ENCODE measurements around the gene MB21D2.

The MB21D2 gene

DNA sequence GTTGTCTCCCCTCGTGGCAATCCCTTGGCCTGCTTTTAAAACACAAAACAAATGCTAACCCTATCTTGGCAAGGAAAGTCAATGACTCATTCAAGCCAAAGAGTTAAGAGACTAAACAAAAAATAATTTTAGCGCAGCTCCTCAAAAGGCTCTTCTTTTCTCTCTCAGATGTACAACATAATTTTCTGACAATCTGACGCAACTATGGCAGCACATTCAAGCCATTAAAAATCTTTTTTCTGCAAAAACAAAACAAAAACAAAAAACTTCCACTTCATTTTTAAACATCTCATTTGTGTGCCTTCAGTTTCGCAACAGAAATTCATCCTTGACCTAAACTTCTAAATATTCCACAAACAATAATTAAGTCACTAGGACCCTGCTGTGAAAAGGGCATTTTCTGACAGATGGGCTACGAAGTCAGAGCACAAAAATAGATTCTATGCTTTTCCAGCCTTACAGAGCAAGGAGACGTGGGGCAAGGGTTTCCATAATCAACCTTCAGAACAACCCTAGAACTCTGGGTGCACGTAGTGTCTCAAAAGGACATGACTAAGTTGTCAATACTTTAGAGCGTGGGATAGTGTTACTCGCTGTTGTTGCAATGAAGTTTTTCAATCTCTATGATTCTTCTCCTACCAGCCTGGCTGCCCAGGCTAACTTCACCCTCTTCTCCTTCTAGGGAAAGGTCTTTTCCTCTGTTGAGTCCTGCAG, 84.3 kb downstream of the MB21D2 start:
- DNase-seq = no peak
- H3K27ac Mint-ChIP-seq = no peak overlapping the region
- H3K27me3 Mint-ChIP-seq (ENCODE audit: low read depth, poor library complexity) = no peaks in the 10 kb centered on the region
- TF ChIP-seq, protein P1, sequence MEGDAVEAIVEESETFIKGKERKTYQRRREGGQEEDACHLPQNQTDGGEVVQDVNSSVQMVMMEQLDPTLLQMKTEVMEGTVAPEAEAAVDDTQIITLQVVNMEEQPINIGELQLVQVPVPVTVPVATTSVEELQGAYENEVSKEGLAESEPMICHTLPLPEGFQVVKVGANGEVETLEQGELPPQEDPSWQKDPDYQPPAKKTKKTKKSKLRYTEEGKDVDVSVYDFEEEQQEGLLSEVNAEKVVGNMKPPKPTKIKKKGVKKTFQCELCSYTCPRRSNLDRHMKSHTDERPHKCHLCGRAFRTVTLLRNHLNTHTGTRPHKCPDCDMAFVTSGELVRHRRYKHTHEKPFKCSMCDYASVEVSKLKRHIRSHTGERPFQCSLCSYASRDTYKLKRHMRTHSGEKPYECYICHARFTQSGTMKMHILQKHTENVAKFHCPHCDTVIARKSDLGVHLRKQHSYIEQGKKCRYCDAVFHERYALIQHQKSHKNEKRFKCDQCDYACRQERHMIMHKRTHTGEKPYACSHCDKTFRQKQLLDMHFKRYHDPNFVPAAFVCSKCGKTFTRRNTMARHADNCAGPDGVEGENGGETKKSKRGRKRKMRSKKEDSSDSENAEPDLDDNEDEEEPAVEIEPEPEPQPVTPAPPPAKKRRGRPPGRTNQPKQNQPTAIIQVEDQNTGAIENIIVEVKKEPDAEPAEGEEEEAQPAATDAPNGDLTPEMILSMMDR (IDR thresholded peaks at IDR 0.05) = no peak
- peaks cover 62% of the 10 kb centered on the region for H3K4me1 Mint-ChIP-seq
- peaks cover 25% of the 10 kb centered on the region for H3K36me3 Mint-ChIP-seq (ENCODE audit: low read depth)
- peaks cover 26% of the 10 kb centered on the region for H3K9me3 Mint-ChIP-seq
- no peak overlapping the region for H3K4me3 Mint-ChIP-seq

DNA sequence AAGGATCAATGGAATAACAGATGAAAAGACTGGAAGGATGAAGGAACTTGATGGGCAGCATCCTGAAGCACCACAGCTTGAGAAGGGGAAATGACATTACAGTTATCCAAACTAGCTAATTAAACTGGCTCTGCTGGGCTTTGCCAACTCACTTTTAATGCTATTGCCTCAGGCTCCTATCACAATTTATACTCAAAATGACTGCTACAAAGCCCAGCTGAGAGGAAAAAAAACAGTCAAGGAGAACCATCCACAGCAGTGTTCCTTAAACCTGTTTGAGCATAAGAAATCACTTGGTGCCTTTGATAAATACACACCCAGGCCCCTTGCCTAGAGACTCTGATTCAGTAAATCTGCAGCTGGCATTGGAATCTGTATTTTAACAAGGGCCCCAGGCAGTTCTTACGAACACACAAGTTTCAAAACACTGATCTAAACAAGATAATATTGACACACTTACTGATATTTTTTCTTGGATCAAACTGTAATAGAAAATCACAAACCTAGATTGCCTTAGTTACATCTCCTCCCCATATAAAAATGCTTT, 85.8 kb downstream of the MB21D2 start:
- Mint-ChIP-seq H3K4me1 (peaks cover 52% of the 10 kb centered on the region), H3K9me3 (peaks cover 23% of the 10 kb centered on the region), H3K36me3 (ENCODE audit: low read depth) (peaks cover 25% of the 10 kb centered on the region), H3K4me3 (no peak overlapping the region), H3K27me3 (ENCODE audit: low read depth, poor library complexity) (no peaks in the 10 kb centered on the region), H3K27ac (no peak overlapping the region)
- TF ChIP-seq, protein P1 (IDR thresholded peaks at IDR 0.05) = no peak
- DNase-seq = no peak

DNA sequence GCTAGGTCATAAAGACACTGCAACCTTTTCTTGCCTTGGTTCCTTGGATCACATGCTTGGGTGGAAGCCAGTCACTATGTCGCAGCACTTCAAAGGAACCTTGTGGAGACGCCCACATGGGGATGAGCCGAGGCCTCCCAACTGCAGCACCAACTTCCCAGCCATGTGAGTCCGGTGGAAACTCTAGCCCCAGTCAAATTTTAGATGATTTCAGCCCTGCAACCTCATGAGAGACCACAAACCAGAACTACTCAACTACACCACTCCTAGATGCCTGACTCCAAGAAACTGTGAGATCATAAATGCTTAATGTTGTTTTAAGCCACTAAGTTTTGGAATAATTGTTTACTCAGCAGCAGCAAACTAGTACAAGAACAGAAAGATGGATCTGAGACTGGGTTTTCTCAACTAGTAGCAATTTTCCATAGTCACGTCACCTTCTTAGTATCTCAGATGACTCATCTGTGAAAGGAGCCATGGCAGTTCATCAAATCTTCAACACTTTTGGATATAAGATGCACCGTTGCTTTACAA, 86.5 kb downstream of the MB21D2 start:
- peaks cover 47% of the 10 kb centered on the region for H3K4me1 Mint-ChIP-seq
- no peak overlapping the region for H3K27ac Mint-ChIP-seq
- H3K4me3 Mint-ChIP-seq = no peak overlapping the region
- peaks cover 20% of the 10 kb centered on the region for H3K9me3 Mint-ChIP-seq
- TF ChIP-seq, protein P1 (IDR thresholded peaks at IDR 0.05) = no peak
- peaks cover 25% of the 10 kb centered on the region for H3K36me3 Mint-ChIP-seq (ENCODE audit: low read depth)
- no peak for DNase-seq
- no peaks in the 10 kb centered on the region for H3K27me3 Mint-ChIP-seq (ENCODE audit: low read depth, poor library complexity)

DNA sequence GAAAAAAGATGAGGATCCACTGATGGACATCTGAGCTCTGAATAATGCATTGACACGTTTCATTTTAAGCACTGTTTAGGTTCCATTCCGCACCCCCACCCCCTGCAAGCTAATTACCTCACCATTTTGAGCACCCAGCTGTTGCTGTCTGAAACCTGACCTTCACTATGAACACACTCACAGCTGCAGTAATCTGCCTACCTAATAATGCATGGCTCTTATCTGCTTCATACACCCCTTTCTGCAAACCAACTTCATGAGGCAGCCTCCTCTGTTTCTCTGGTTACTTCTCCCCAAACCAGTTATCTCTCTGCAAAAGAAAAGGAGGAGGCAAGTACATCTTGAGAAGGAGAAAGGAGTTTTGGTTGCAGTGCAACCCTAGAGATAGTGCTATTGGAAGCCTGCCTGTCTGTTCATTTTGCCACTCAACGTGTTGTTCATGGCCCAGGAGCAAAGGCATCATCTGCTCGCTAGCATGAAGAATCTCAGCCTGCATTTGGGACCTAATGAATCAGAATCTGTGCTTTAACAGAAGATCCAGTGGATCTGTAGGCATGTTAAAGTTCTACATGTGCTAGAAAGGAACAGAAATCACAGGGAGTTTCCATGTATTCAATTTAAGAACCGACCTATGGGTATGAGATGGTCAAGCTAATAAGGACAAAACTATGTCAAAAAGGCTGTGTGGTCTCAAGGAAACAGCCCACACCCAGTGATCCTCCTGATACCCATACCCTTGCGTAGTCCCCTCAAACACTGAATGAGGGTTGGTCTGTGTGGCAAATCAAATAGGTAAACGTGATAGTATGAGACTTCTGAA, 87.2 kb downstream of the MB21D2 start:
- no peak overlapping the region for H3K4me3 Mint-ChIP-seq
- DNase-seq = no peak
- H3K4me1 Mint-ChIP-seq = peaks cover 47% of the 10 kb centered on the region
- TF ChIP-seq, protein P1 (IDR thresholded peaks at IDR 0.05) = no peak
- peaks cover 16% of the 10 kb centered on the region for H3K9me3 Mint-ChIP-seq
- H3K27ac Mint-ChIP-seq = no peak overlapping the region
- H3K36me3 Mint-ChIP-seq (ENCODE audit: low read depth) = peaks cover 20% of the 10 kb centered on the region
- no peaks in the 10 kb centered on the region for H3K27me3 Mint-ChIP-seq (ENCODE audit: low read depth, poor library complexity)

DNA sequence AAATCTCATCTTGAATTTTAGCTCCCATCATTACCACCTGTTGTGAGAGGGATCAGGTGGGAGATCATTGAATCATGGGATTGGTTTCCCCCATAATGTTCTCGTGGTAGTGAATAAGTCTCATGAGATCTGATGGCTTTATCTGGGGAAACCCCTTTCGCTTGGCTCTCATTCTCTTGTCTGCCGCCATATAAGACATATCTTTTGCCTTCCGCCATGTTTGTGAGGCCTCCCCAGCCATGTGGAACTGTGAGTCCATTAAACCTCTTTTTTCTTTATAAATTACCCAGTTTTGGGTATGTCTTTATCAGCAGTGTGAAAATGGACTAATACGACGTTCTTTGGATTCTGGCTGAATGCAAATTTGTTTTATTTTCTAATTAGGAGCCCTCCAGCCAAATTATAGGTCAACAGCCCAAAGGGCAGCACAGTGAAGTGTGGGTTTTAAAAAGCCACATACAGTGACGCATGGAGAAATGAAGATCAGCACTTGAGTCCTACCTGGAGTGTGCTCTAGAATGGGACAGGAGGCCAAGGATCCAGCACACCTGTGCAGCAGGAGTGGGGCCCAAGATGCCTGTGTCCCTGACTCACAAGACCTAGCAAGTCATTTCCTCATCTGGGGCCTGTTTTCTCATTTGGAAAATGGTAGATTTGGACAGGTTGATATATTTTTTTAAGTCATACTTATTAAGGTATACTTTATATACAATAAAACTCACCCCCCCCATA, 89.6 kb downstream of the MB21D2 start:
- H3K27me3 Mint-ChIP-seq (ENCODE audit: low read depth, poor library complexity) = no peaks in the 10 kb centered on the region
- DNase-seq = no peak
- H3K4me3 Mint-ChIP-seq = no peak overlapping the region
- peaks cover 12% of the 10 kb centered on the region for H3K36me3 Mint-ChIP-seq (ENCODE audit: low read depth)
- H3K4me1 Mint-ChIP-seq = peaks cover 39% of the 10 kb centered on the region
- peaks cover 2% of the 10 kb centered on the region for H3K9me3 Mint-ChIP-seq
- TF ChIP-seq, protein P1 (IDR thresholded peaks at IDR 0.05) = no peak
- no peak overlapping the region for H3K27ac Mint-ChIP-seq
